ENCODE results near the gene ZAR1L. TPM values are rescaled to one million over a fixed set of nuclear protein-coding genes. Genes with fewer than 3 reads are reported as not detected.

ZAR1L gene, protein sequence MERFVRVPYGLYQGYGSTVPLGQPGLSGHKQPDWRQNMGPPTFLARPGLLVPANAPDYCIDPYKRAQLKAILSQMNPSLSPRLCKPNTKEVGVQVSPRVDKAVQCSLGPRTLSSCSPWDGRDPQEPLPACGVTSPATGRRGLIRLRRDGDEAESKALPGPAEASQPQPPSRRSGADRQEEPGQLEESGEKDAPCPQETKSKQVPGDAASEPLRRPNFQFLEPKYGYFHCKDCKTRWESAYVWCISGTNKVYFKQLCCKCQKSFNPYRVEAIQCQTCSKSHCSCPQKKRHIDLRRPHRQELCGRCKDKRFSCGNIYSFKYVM
- total RNA-seq (2022; extraction: Qiagen RNA extraction; ENCODE audit: low read depth), result not detected in 5 replicates

DNA sequence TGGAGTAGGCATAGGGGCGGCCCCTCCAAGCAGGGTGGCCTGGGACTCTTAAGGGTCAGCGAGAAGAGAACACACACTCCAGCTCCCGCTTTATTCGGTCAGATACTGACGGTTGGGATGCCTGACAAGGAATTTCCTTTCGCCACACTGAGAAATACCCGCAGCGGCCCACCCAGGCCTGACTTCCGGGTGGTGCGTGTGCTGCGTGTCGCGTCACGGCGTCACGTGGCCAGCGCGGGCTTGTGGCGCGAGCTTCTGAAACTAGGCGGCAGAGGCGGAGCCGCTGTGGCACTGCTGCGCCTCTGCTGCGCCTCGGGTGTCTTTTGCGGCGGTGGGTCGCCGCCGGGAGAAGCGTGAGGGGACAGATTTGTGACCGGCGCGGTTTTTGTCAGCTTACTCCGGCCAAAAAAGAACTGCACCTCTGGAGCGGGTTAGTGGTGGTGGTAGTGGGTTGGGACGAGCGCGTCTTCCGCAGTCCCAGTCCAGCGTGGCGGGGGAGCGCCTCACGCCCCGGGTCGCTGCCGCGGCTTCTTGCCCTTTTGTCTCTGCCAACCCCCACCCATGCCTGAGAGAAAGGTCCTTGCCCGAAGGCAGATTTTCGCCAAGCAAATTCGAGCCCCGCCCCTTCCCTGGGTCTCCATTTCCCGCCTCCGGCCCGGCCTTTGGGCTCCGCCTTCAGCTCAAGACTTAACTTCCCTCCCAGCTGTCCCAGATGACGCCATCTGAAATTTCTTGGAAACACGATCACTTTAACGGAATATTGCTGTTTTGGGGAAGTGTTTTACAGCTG, at the start of gene ZAR1L, which contains the start of gene BRCA2:
Gene ZAR1L (minus strand): TSS at position 126 of the 790 bp plus-strand sequence. CDS start 3,438 bp downstream, outside the sequence.
Gene BRCA2 (plus strand): TSS at position 271 of the 790 bp plus-strand sequence. CDS start 953 bp downstream, outside the sequence.

Other genes with a start within 250 kb of the ZAR1L start
- gene BRCA2, start 145 bp upstream of the ZAR1L start, total RNA-seq (2022; extraction: Qiagen RNA extraction; ENCODE audit: low read depth), result 3.6 to 7.9 TPM (median 4.6 TPM) in 5 replicates
- 0.24 to 0.89 TPM (median 0.51 TPM) in 5 replicates for gene N4BP2L1, start 112.8 kb upstream of the ZAR1L start, total RNA-seq (2022; extraction: Qiagen RNA extraction; ENCODE audit: low read depth)
- gene N4BP2L2, start 223.4 kb upstream of the ZAR1L start, total RNA-seq (2022; extraction: Qiagen RNA extraction; ENCODE audit: low read depth), result 18.4 to 26.3 TPM (median 21.9 TPM) in 5 replicates

Measured in A549 treated with CpdA at 1 μM for 4 hours (cell line).